Endothelial cell of umbilical vein (primary cell): ENCODE data around the gene HSPA14. TPM values are rescaled to one million over a fixed set of nuclear protein-coding genes. Genes with fewer than 3 reads are reported as not detected.

ENCODE experiments used
- BruUV-seq: library from RNA; stranded (reverse); fragments of 400-500 nt; replicated peaks from 2 replicates; lab custom pipeline; 2021; lab: Mats Ljungman, UMichigan
- CTCF ChIA-PET: fragments of 300-600, 350-600 bp; sonication (Branson Sonifier 250); formaldehyde crosslinking; loops from one replicate; lab custom pipeline; 2021; ENCODE audit warnings: antibody characterized with exemption, inconsistent platforms; lab: Charles Lee
- POLR2A ChIA-PET: fragments of 300-600, 350-600 bp; sonication (Branson Sonifier 250); formaldehyde crosslinking; loops from one replicate; lab custom pipeline; 2021; ENCODE audit warnings: antibody characterized with exemption, inconsistent platforms; lab: Charles Lee
- DNase-seq: peaks from one replicate; pipeline ENCODE4 v3.0.0-alpha.2; 2011; ENCODE audit warnings: low read depth, low spot score
- FAIRE-seq: peaks from 2 replicates; lab custom pipeline; 2011; peaks lifted over from hg19 to GRCh38; lab: Jason Lieb, UNC
- H2AFZ ChIP-seq: 2 replicates; pipeline ENCODE4 v1.6.0; 2012; ENCODE audit warnings: low read depth, low read length, control low read depth, inconsistent platforms
- H3K27ac ChIP-seq: 2 replicates; pipeline ENCODE4 v1.5.1; 2011; ENCODE audit warnings: low read depth, mild to moderate bottlenecking, control low read depth, low read length, moderate library complexity; ENCODE audit not compliant: insufficient read depth
- H3K27me3 ChIP-seq, 2 experiments: 2 replicates each; pipeline versions ENCODE4 v1.6.0 to v1.6.1; 2011; ENCODE audit warnings: low read length in 2 of 2, mixed read lengths in 1 of 2; ENCODE audit not compliant: control insufficient read depth in 2 of 2, insufficient read depth in 2 of 2
- H3K36me3 ChIP-seq, 2 experiments: 2 replicates in 1 of 2; 3 replicates in 1 of 2; pipeline ENCODE4 v1.5.1; 2011; ENCODE audit warnings: low read length in 2 of 2, mild to moderate bottlenecking in 1 of 2, moderate library complexity in 1 of 2; ENCODE audit not compliant: control insufficient read depth in 2 of 2, insufficient read depth in 2 of 2; ENCODE audit errors: extremely low read depth in 1 of 2
- H3K4me1 ChIP-seq: 3 replicates; pipeline ENCODE4 v1.5.1; 2011; ENCODE audit warnings: mild to moderate bottlenecking, low read length; ENCODE audit not compliant: control insufficient read depth, insufficient read depth; ENCODE audit errors: extremely low read depth
- H3K4me2 ChIP-seq: 2 replicates; pipeline ENCODE4 v1.6.1; 2011; ENCODE audit warnings: low read length, control low read depth, mixed read lengths; ENCODE audit not compliant: insufficient read depth
- H3K4me3 ChIP-seq, 3 experiments: fragments of 200-600 bp in 1 of 3; sonication (generic), shearing (Covaris generic) in 1 of 3; replicated peaks in 1 of 3; 2 replicates each; pipeline ENCODE4 v1.5.1; 2011 to 2016; ENCODE audit warnings: control low read depth in 3 of 3, low read length in 3 of 3, mild to moderate bottlenecking in 2 of 3, inconsistent platforms in 1 of 3, low read depth in 1 of 3, moderate library complexity in 1 of 3; ENCODE audit not compliant: insufficient read depth in 1 of 3
- H3K79me2 ChIP-seq: 2 replicates; pipeline ENCODE4 v1.6.0; 2012; ENCODE audit warnings: low read length, inconsistent platforms; ENCODE audit not compliant: control insufficient read depth, insufficient read depth
- H3K9ac ChIP-seq: replicated peaks from 2 replicates; pipeline ENCODE3; 2011; ENCODE audit warnings: low read length, control low read depth; ENCODE audit not compliant: insufficient read depth; ENCODE audit errors: extremely low read depth
- H3K9me1 ChIP-seq: replicated peaks from 3 replicates; pipeline ENCODE4 v1.6.0; 2011; ENCODE audit warnings: mild to moderate bottlenecking, low read length; ENCODE audit not compliant: control insufficient read depth, insufficient read depth; ENCODE audit errors: extremely low read depth
- H3K9me3 ChIP-seq: replicated peaks from 2 replicates; pipeline ENCODE4 v1.5.1; 2012; ENCODE audit warnings: low read length, inconsistent platforms; ENCODE audit not compliant: control insufficient read depth, insufficient read depth
- H4K20me1 ChIP-seq: replicated peaks from 2 replicates; pipeline ENCODE3; 2011; ENCODE audit warnings: mild to moderate bottlenecking, low read length; ENCODE audit not compliant: control insufficient read depth, insufficient read depth; ENCODE audit errors: extremely low read depth
- CTCF ChIP-seq, 2 donors: IDR thresholded peaks; 1 replicate in 1 of 2; 2 replicates in 1 of 2; pipeline ENCODE4 v1.5.1; 2011; ENCODE audit warnings: low read length in 2 of 2, mild to moderate bottlenecking in 2 of 2, moderate library complexity in 2 of 2, control low read depth in 1 of 2, inconsistent platforms in 1 of 2, low read depth in 1 of 2; ENCODE audit not compliant: insufficient read depth in 1 of 2; ENCODE audit errors: extremely low read depth in 1 of 2
- EZH2 ChIP-seq: IDR thresholded peaks from 2 replicates; pipeline ENCODE4 v1.6.1; 2012; ENCODE audit warnings: borderline replicate concordance, low read depth, mild to moderate bottlenecking, moderate library complexity, low read length, inconsistent platforms; ENCODE audit not compliant: severe bottlenecking
- FOS ChIP-seq: IDR thresholded peaks from 2 replicates; pipeline ENCODE4 v1.6.1; 2011; ENCODE audit warnings: mild to moderate bottlenecking, low read length, moderate library complexity, borderline replicate concordance; ENCODE audit not compliant: insufficient read depth
- GATA2 ChIP-seq: IDR thresholded peaks from 2 replicates; pipeline ENCODE4 v1.7.0; 2011; ENCODE audit warnings: low read depth, mild to moderate bottlenecking, moderate library complexity, mixed read lengths, low read length; ENCODE audit not compliant: insufficient read length, insufficient read depth
- JUN ChIP-seq: IDR thresholded peaks from 2 replicates; pipeline ENCODE4 v1.6.1; 2011; ENCODE audit warnings: borderline replicate concordance, low read depth; ENCODE audit not compliant: insufficient read length, insufficient read depth
- MAX ChIP-seq: IDR thresholded peaks from 2 replicates; pipeline ENCODE4 v1.6.1; 2011; ENCODE audit not compliant: insufficient read depth, insufficient read length
- MYC ChIP-seq: IDR thresholded peaks from one replicate; pipeline ENCODE4 v1.6.1; 2011; ENCODE audit warnings: mild to moderate bottlenecking, low read depth, low read length
- POLR2A ChIP-seq: IDR thresholded peaks from 2 replicates; pipeline ENCODE4 v1.6.1; 2012; ENCODE audit warnings: low read depth, mild to moderate bottlenecking, control low read depth, low read length
- POLR2AphosphoS5 ChIP-seq: IDR thresholded peaks from 2 replicates; pipeline ENCODE4 v1.6.1; 2012; ENCODE audit warnings: low read depth, mild to moderate bottlenecking, control low read depth, low read length, moderate library complexity; ENCODE audit not compliant: insufficient read depth
- dilution Hi-C: fragments of 300-500 bp; cut with MboI; formaldehyde crosslinking; loops from one replicate; pipeline ENCODE4 v1.15.0; 2019; ENCODE audit warnings: low sequenced_read_pairs; ENCODE audit not compliant: extremely low pct_ligation_motif_present
- intact Hi-C: fragments of 100-400 bp; cut with micrococcal nuclease; formaldehyde crosslinking; loops from one replicate; pipeline ENCODE4 v1.10.0; 2022
- polyA plus RNA-seq, 4 experiments: library from polyadenylated mRNA; depleted of rRNA in 3 of 4; stranded (reverse) in 3 of 4; unstranded in 1 of 4; fragments of >200 nt; gene quantifications; 2 replicates each; pipeline versions ENCODE4 v1.2.1 to v1.2.3, GENCODE V29; 2011 to 2012; ENCODE audit warnings: missing spikeins in 1 of 4
- total RNA-seq: library from RNA; stranded (reverse); gene quantifications from 2 replicates; pipeline ENCODE4 v1.2.3, GENCODE V29; 2021

The HSPA14 gene
- total and polyA plus RNA-seq, 2 donors (not counting 3 experiments of a cell fraction or from before 2014, with no cell fraction given), result 7.6 to 15.7 TPM

GRCh38 chr10:14801723-14802122 is 36.4 kb upstream of the HSPA14 start:
- no peaks in the 10 kb centered on the region for H4K20me1 ChIP-seq
- peak; percentile 90 for DNase-seq
- H3K79me2 ChIP-seq, result no peaks in the 10 kb centered on the region
- H3K4me3 ChIP-seq, result no peak overlapping the region
- intact Hi-C loops (no loop called here), dilution Hi-C loops (no loop called here)
- ChIA-PET CTCF (interaction anchor here (1.0 to 1.9 kb wide), 4 partner anchors 18 to 54 kb away, joined by 3 to 11 read pairs (median 4); no protein-coding TSS in a partner anchor), POLR2A (no interaction called here)
- no peak overlapping the region for H3K4me2 ChIP-seq
- peaks cover 14% of the 10 kb centered on the region for H3K4me1 ChIP-seq
- no peak overlapping the region for H3K9ac ChIP-seq
- H3K9me3 ChIP-seq, result no peaks in the 10 kb centered on the region
- H3K9me1 ChIP-seq, result no peaks in the 10 kb centered on the region
- H3K27me3 ChIP-seq, result no peaks in the 10 kb centered on the region
- FAIRE-seq, result no peak
- no peak overlapping the region for H2AFZ ChIP-seq
- no peaks in the 10 kb centered on the region for H3K36me3 ChIP-seq
- no TSS peak for BruUV-seq
- TF ChIP-seq POLR2AphosphoS5, result peak; percentile 14
- no peak for TF ChIP-seq FOS
- TF ChIP-seq JUN, result no peak
- TF ChIP-seq EZH2, result no peak
- no peak for TF ChIP-seq GATA2
- TF ChIP-seq MAX, result peak; percentile 45
- TF ChIP-seq CTCF (IDR thresholded peaks at IDR 0.05; ENCODE audit: extremely low read depth in 1 of 2, insufficient read depth in 1 of 2, low read depth in 1 of 2, low read length in 2 of 2), result peak in 1 of 2 donors; percentile 51
- TF ChIP-seq POLR2A, result no peak
- TF ChIP-seq MYC, result no peak
- H3K27ac ChIP-seq, result no peak overlapping the region
